Activated T-cell treated with anti-CD3 and anti-CD28 coated beads for 48 hours (primary cell): Measurements from ENCODE around the gene KRTAP29-1.
"Not testable (repeated sequence)": the region's sequence is repeated elsewhere in the genome, so short reads cannot be mapped to it uniquely, and the experiment has no call there.

Source experiments
- DNase-seq: peaks from one replicate; pipeline ENCODE4 v3.0.0-alpha.2; 2020; ENCODE audit warnings: low read depth

The KRTAP29-1 gene, protein sequence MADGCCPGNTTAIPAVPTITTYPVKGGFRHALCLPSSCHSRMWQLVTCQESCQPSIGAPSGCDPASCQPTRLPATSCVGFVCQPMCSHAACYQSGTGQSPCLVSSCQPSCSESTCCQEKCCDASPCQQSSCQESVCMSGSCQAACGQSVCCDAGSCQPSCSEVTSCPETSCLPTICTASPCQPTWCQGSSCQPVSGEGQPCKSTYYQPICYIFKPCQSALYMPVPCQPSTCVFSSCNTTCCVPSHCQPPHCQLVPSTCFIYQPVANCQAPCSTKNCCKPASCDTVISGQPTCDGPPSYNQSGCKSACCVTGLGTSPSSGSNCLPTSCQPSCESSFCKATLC

DNA sequence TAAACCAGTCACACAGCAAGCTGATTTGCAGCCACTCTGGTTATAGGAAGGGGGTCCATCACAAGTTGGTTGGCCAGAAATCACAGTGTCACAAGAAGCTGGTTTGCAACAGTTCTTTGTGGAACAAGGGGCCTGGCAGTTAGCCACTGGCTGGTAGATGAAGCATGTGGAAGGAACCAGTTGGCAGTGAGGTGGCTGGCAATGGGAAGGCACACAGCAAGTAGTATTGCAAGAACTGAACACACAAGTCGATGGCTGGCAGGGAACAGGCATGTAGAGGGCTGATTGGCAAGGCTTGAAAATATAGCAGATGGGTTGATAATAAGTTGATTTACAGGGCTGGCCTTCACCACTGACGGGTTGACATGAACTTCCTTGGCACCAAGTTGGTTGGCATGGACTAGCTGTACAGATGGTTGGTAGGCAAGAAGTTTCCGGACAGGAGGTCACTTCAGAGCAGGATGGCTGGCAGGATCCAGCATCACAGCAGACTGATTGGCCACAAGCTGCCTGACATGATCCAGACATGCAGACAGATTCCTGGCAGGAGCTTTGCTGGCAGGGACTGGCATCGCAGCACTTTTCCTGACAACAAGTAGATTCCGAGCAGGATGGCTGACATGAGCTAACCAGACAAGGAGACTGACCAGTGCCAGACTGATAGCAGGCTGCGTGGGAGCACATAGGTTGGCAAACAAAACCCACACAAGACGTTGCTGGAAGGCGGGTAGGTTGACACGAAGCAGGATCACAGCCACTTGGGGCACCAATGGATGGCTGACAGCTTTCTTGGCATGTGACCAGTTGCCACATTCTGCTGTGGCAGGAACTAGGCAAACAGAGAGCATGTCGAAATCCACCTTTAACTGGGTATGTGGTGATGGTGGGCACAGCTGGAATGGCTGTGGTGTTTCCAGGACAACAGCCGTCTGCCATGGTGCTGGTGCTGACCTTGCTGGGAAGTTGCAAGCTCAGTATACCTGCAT lies at the start of gene KRTAP29-1:
Gene KRTAP29-1 (minus strand): TSS at position 936 of the 986 bp plus-strand sequence. CDS start 0 bp downstream, at position 936.
- DNase-seq: no peak

DNA sequence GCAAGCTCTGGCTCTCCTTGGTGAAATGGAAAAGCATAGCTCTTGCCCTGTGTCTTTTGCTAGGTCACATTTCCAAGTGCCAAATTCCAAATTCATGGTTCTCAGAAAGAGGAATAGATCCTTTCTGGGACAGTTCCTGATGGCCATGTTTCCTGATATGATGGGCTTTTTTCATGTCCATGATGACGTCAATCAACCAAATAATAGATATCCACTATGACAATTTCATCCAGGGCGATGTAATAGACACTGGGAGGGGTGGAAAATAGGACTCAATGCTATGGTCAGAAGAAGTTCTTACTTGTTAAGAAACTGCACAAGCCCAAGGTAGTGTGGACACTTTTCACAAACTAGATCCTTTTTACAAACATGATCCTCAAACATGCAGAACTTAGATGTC lies 48.5 kb upstream of the KRTAP29-1 start:
- DNase-seq: no peak

DNA sequence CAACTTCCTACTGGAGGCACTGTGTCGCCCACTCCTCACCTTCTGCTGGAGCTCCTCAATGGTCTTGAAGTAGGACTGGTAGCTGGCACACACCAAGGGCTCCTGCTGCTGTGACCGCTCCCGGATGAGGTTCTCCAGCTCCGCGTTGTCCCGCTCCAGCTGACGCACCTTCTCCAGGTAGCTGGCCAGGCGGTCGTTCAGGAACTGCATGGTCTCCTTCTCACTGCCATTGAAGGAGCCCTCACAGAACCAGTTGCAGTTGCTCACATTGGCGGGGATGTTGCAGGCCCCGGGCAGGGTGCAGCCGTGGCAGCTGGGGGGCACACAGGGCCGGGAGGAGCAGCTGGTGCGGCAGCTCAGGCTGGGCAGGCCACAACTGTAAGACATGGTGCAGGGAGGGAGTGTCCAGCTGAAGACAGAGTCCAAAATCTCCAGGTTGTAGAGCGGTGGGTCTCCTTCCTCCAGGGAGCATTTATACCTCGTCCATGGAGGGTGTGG lies 47.8 kb upstream of the KRTAP29-1 start, which contains the start of gene KRT33A:
Gene KRT33A (minus strand): TSS at position 448 of the 498 bp plus-strand sequence. CDS start 61 bp downstream, at position 387.
- not testable (repeated sequence) for DNase-seq

DNA sequence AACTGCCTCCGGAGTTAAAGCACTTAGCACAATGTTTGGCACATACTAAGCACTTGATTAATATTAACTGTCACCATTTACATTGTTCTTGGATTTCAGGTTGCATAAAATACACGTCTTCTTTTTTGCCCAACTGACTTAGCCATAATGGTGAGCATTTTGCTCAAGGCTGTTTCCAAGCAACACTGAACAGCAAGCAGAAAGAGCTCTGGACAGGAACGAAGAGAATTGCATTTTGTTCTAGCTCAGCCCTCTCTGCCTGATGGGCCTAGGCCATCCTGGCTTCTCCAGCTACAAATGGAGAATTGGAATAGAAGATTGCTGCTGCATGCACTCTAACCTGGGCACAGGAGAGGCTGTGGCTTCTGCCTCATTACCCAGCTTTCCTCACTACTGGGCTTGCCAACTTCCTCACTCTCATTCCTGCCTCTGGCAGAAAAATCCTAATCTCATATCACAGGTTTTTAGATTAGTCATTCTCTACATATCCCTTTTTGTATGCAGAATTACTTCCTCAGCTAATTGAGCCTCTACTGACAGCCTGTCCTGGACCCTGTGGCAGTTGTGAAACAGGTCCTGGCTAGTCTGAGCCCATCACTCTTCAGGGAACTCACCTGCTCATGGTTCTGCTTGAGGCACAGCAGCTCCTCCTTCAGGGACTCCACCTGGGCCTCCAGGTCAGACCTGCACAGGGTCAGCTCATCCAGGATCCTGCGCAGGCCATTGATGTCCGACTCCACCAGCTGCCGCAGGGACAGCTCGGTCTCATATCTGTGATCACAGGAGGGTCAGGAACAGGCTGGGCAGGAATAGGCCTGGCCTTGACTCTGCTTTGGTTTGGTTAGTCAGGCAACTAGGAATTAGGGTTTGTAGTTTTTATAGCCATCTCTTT lies 45.5 kb upstream of the KRTAP29-1 start:
- DNase-seq: no peak

DNA sequence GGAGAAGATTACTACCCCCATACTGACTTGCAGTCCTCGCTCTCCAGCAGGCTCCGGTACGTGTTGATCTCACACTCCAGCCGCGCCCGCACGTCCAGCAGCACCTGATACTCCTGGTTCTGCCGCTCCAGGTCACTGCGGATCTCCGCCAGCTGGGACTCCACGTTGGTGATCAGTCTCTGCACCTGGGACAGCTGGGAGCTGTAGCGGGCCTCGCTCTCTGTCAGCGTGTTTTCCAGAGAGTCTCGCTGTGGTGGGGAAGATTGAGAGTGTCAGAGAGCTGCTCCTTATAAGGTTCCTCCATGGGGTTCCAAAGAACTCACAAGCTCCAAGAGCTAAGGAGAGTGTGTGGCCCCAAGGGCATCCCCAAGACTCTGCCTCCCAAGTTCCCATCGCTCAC lies 43.8 kb upstream of the KRTAP29-1 start:
- DNase-seq: not testable (repeated sequence)

DNA sequence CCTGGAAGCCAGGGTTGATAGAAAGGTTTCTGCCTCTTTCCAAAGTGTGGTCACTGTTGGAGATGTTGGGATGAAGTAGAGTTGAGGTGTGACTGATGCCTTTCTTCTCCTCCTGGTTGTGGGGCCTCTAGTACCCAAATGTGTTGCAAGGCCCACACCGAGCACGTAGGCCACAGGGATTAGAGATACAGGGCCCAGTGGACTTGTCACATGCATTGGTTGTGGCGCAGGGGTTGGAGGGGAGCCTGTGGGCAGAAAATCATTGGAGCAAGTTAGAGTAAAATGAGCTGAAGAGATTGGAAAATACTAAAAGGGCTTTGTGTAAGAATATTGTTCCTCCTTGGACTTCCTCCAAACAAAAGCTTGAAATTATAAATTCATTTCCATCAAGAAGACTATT lies 43.3 kb upstream of the KRTAP29-1 start:
- no peak for DNase-seq

DNA sequence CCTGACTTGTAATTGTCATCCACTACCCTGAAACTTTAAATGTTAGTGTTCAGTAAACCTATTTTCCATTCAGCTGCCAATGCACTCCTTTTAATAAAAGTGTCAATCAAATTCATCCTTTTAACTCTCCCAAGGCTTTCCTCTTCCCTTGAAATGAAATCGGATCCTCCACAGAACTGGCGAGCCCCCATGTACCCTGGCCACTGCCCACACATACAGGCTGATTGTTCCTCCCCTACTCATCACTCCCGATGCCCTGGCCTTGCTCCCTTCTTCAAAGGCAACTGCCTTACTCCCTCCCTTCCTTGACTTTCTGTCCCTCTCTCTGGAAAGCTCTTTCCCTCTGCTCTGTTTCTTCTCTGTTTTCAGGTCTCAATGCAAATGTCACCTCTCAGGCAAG lies 40.4 kb upstream of the KRTAP29-1 start:
- no peak for DNase-seq

DNA sequence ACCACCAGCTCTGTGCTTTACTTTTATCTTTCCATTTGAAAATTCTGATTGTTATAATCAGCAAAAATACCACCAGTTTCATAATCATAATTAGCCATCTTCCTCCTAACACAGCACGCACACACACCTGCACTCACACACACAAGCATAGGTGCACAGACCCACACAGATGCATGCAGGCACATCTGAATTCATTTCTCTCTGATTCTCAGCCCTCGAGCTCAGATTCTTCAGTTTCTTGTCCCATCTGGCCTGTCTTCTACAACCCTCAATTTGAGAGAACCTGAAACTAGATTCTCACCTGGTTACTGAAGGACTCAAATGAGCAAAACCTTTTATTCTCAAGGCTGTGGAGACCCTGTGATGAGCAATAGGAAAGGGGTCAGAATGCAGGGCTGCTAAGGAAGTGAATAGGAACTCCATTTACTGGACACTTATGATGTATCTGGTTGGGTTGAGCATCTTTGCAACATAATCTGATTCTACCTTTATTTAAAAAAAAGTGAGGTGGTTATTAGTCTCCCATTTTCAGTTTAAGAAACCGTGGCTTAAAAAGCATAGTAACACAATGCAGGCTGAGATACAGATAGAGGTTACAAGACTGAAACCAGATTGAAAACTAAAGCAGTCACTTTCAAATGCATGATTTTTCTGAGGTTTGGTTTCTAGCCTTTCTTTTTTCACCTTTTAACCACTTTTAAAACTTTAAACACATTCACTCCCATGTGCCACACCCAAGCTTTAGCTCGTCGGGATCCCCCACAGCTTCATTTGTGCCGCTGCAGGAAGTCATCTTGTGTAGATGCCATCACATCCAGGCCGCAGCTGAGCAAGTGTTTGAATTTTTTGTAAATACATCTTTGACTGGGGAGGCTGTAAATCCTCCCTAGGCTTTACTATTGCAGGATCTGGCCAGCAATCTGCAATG lies 38.5 kb upstream of the KRTAP29-1 start:
- no peak for DNase-seq

DNA sequence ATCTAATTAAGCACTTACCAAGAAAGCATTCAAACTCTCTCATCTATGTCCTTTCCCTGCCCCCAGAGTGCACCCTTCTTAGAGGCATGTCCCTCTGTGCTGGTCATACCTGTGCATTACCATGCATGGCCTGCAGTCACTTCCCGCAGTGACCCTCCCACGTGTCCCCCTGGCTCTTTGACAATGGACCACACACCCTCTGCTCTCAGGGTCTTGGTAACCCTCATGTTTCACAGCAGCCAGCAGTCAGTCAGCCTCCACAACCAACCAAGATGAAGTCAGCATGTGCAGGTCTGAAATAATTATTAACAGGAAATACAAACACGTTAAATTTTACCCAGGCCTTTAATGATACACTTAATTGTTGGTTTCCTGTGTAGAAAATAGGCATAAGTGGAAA lies 37.8 kb upstream of the KRTAP29-1 start:
- no peak for DNase-seq

DNA sequence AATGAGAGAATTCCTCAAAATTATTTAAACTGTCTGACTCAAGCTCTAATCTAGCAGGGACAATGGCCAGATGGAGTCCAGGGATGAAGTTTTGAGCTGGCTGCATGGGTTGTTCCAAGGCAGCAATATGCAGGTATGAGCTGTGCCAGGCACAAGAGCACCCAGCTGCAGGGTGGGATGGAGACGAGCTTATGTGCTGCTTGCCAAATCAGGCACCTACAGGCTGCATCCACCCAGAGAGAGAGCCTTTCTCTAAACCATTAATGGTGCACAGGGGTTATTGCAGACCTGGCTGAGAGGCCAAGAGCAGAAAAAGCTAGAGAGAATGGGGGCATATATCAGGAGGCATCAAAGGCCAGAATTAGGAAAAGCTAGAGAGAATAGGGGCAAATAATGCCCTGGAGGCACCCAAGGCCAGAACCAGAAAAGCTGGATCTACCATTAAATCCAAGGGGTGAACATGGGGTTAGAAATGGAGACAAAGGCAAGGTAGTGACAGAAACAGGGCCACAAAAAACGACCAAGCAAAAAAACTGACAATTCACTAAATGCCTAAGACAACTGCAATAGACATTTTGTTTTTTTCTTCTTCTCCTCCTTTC lies 37.0 kb upstream of the KRTAP29-1 start:
- no peak for DNase-seq

DNA sequence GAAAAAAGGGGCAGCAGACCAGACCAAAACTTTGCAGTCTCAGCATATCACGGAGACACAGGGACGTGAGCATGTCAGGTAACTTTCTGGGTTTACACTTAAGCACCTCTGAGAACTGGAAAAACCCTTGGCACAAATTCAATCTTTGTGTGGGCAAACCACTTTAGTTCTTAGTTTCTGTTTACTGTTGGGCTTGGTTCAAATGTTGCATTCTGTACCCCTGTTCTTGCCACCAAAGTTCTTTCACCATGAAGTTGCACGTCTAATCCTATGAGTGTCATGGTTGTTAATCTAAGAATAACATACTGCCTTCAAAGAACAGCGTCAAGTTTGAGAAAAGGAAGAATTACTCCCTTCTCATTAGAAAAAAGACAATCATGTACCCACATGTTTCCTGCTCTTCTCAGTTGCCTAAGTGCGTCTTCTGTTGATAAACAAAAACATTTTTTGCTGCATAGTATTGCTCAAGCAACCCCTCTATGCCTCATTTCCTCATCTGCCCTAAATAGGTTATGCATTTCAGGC lies 36.4 kb upstream of the KRTAP29-1 start:
- DNase-seq: no peak

DNA sequence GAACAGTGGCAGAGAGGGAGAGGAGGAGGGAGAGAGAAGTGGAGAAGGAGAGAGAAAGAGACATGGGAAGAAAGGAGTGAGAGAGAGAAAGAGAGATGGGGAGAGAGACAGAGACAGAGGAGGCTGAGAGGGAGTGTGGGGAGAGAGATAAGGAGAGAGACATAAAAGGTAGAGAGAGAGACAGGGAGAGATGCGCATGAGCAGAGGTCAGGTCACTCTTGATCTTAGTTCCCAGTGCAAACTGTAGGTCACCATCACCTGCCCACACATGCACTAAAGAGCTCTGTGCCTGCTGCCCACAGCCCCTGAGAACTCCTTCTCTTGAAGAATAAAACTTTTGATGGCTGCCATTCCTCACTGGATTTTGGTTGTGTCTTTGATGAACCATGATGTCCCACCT lies 33.1 kb upstream of the KRTAP29-1 start:
- no peak for DNase-seq

DNA sequence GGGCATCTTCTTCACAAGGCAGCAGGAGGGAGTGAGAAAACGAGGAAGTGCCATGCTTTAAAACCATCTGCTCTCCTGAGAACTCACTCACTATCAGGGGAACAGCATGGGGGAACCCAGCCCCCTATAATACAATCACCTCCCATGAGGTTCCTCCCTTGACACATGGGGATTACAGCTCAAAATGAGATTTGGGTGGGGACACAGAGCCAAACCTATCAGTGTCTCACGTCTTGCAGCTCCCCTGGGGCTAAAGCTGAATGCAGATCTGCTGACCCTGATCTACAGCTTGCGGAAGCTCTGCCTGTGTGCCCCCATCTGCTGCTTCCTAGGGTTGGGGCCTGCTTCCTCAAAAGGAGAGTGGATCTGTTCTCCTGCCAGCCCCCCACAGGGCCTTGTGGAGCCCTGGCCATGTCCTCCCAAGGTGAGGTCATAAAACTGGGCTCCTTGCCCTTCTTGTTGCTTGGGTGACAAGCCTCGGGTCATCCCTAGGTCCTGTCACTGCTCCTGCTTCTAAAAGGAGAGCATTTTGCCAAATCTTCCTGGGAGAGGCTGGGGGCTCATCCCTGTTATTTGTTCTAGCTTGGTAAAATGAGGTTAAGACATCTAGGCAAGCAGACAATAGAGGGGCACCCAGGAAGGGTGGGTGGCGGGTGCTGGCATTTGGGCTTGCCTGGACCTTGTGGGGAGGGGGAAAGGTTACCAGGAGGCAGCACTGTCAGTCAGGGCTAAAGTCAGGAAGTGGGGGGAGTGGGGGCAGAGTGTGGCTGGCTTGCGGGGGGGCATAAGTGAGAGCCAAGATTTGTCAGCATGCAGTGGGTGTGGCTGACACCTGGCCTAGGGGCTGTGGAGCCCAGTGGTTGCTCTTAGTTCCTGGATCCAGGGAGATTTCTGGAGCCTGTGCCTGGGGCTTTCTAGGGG lies 32.0 kb upstream of the KRTAP29-1 start:
- no peak for DNase-seq

DNA sequence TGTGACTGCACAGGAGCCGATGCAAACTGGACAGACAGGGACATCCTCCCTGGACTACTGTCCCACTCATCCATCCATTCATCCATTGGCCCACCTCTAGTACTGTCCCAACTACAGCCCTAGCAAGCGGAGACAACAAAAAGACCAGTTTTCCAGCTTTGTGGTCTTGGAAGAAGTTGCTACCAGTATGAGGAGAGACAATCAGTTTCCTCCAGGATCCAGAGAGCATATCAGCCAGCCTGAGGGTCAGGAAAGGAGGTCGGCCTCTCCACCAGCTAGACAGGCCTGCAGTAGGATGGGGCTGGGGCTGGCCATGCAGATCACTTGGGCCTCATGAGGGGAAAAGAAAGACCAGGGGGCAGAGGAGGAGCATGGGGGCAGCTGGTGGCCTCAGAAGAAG lies 31.2 kb upstream of the KRTAP29-1 start:
- no peak for DNase-seq

DNA sequence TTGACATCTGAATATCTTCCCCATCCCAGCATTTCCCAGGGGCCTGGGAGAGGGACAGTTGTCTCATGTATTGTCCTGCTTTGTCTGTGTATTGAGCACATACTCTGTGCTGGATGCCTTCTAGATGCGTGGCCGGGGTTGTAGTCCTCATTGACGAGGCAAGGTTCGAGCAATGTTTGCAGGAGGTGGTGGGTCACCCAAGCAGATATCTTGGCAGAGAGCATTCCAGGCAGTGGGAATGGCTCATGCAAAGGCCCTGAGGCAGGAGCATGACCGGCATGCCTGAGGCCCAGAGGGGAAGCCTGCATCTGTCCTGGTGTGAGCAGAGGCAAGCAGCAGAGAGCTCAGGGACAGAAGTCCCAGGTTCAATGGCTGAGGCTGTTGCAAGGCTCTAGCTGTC lies 30.4 kb upstream of the KRTAP29-1 start:
- DNase-seq: no peak

DNA sequence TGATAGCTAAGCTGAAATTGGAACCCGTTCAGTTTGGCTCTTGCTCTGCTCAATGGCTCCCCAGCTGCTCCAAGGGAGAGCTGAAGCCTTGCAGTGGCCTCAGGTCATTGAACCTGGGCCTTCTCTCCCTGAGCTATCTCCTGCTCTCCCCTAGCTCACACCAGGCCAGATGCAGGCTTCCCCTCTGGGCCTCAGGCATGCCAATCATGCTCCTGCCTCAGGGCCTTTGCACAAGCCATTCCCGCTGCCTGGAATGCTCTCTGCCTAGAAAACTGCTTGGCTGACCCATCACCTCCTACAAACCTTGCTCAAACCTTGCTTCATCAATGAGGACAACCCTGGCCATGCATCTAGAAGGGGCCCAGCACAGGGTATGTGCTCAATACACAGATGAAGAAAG lies 29.6 kb upstream of the KRTAP29-1 start:
- no peak for DNase-seq

DNA sequence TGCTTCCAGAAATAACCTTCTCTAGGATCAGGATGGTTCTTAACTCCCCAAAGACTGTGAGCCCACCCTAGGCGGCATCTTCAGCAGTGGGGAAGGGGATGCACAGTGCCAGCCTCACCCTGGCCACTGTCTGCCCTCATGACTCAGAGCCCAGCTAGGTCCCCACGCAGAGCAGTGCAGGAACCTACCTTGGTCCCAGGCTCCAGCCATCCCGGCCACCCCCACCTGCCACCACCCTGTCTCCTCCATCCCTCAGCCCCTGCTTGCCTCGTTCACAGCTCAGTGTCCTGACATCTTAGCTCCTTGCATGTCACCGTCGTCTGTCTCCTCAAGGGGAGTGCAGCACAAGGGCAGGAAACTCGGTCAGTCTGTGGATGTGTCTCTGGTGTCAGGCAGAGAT lies 29.0 kb upstream of the KRTAP29-1 start:
- no peak for DNase-seq

DNA sequence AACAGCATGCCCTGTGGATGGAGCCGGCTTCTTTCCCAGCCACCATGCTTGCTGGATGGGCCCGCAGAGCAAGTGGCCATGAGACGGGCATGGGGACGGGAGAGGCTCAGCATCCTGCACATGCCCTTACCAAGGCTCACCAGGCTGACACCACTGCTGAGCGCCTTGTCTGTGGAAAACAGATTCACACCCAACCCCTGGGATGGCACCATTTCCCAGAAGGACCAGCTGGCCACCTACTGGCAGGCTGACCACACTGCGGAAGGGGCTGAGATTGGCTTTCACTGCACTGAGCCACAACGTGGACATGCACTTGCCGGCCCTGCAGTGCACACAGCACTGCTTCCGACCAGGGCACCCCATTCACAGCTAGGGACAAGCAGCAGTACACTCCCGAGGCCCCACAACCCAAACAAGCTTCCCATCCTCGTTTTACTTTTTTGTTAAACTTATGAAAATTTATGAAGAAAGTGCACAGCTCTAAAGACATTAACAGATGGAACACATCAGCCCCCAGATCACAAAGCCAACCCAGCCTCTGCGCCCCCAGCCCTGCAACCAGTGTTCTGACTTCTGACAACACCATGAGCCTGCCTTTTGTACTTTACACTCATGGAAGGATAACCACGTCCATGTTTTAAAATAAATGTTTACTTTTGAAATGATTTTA lies 26.8 kb upstream of the KRTAP29-1 start:
- DNase-seq: no peak
